ACC112 (cell line): Measurements from ENCODE around the gene RFWD3.
"Not testable (repeated sequence)": the region's sequence is repeated elsewhere in the genome, so short reads cannot be mapped to it uniquely, and the experiment has no call there.

Source experiments
- H2AFZ ChIP-seq: fragments of 200-600 bp; sonication (generic); one replicate; pipeline ENCODE4 v1.6.0; 2017; ENCODE audit warnings: antibody characterized with exemption, low read length; ENCODE audit not compliant: unreplicated experiment
- H3K27ac ChIP-seq: fragments of 200-600 bp; sonication (generic); 2 replicates; pipeline ENCODE4 v1.5.1; 2014; ENCODE audit warnings: low read depth, mild to moderate bottlenecking, antibody characterized with exemption, low read length, moderate library complexity
- H3K27me3 ChIP-seq: fragments of 200-600 bp; sonication (generic); 2 replicates; pipeline ENCODE4 v1.6.1; 2014; ENCODE audit warnings: mild to moderate bottlenecking, antibody characterized with exemption, low read length, moderate library complexity, mixed read lengths; ENCODE audit not compliant: insufficient read depth
- H3K36me3 ChIP-seq: fragments of 200-600 bp; sonication (generic); 2 replicates; pipeline ENCODE4 v1.6.1; 2016; ENCODE audit warnings: mild to moderate bottlenecking, antibody characterized with exemption, low read length, moderate library complexity, mixed read lengths; ENCODE audit not compliant: insufficient read depth
- H3K4me1 ChIP-seq: fragments of 200-600 bp; sonication (generic); one replicate; pipeline ENCODE4 v1.6.1; 2016; ENCODE audit warnings: low read length, mixed read lengths; ENCODE audit not compliant: insufficient read depth, unreplicated experiment, control insufficient read depth
- H3K4me3 ChIP-seq: fragments of 200-600 bp; sonication (generic); 2 replicates; pipeline ENCODE4 v1.5.1; 2014; ENCODE audit warnings: mild to moderate bottlenecking, low read depth, low read length
- H3K79me2 ChIP-seq: fragments of 200-600 bp; sonication (generic); one replicate; pipeline ENCODE4 v1.6.0; 2016; ENCODE audit warnings: low read length; ENCODE audit not compliant: control insufficient read depth, unreplicated experiment, insufficient read depth

Gene RFWD3

GRCh38 chr16:74698222-74698621 is 31.5 kb upstream of the RFWD3 start:
- Histone ChIP-seq H3K27me3 (no peaks in the 10 kb centered on the region), H2AFZ (no peak overlapping the region), H3K27ac (peak overlapping the region; percentile 34), H3K79me2 (peaks cover 47% of the 10 kb centered on the region), H3K4me1 (peaks cover 20% of the 10 kb centered on the region), H3K4me3 (peak overlapping the region; percentile 100), H3K36me3 (peaks cover 5% of the 10 kb centered on the region)

- Histone ChIP-seq H3K27me3 (no peaks in the 10 kb centered on the region), H3K79me2 (peaks cover 43% of the 10 kb centered on the region), H3K36me3 (peaks cover 26% of the 10 kb centered on the region), H3K4me3 (peak overlapping the region; percentile 67), H2AFZ (peak overlapping the region; percentile 27), H3K27ac (peak overlapping the region; percentile 53), H3K4me1 (peaks cover 12% of the 10 kb centered on the region)
These were observed 29.1 kb upstream of the RFWD3 start for GRCh38 chr16:74695450-74696422.

GRCh38 chr16:74691093-74691855 is 24.6 kb upstream of the RFWD3 start:
- Histone ChIP-seq H3K79me2 (peaks cover 5% of the 10 kb centered on the region), H3K27me3 (no peaks in the 10 kb centered on the region), H3K27ac (no peak overlapping the region), H3K4me3 (no peak overlapping the region), H3K4me1 (no peaks in the 10 kb centered on the region), H2AFZ (no peak overlapping the region), H3K36me3 (peaks cover 43% of the 10 kb centered on the region)

GRCh38 chr16:74682556-74682955 is 15.9 kb upstream of the RFWD3 start:
- no peaks in the 10 kb centered on the region for H3K27me3 ChIP-seq
- H3K4me1 ChIP-seq: no peaks in the 10 kb centered on the region
- no peak overlapping the region for H3K27ac ChIP-seq
- H2AFZ ChIP-seq: no peak overlapping the region
- H3K79me2 ChIP-seq: no peaks in the 10 kb centered on the region
- H3K4me3 ChIP-seq: no peak overlapping the region
- peaks cover 8% of the 10 kb centered on the region; the same call in 1 of the 2 replicates for H3K36me3 ChIP-seq

GRCh38 chr16:74680681-74681080 is 14.0 kb upstream of the RFWD3 start:
- Histone ChIP-seq H3K4me1 (no peaks in the 10 kb centered on the region), H3K36me3 (peaks cover 8% of the 10 kb centered on the region; the same call in 1 of the 2 replicates), H3K27ac (no peak overlapping the region), H3K79me2 (no peaks in the 10 kb centered on the region), H3K4me3 (no peak overlapping the region), H3K27me3 (no peaks in the 10 kb centered on the region), H2AFZ (no peak overlapping the region)

- Histone ChIP-seq H3K4me3 (no peak overlapping the region), H3K79me2 (no peaks in the 10 kb centered on the region), H3K27me3 (no peaks in the 10 kb centered on the region), H3K36me3 (peaks cover 8% of the 10 kb centered on the region; the same call in 1 of the 2 replicates), H3K27ac (no peak overlapping the region), H2AFZ (no peak overlapping the region), H3K4me1 (no peaks in the 10 kb centered on the region)
These were observed 13.3 kb upstream of the RFWD3 start for GRCh38 chr16:74679983-74680382.

- H3K79me2 ChIP-seq: no peaks in the 10 kb centered on the region
- no peaks in the 10 kb centered on the region for H3K4me1 ChIP-seq
- no peak overlapping the region for H2AFZ ChIP-seq
- no peak overlapping the region for H3K4me3 ChIP-seq
- H3K27me3 ChIP-seq: no peaks in the 10 kb centered on the region
- peaks cover 7% of the 10 kb centered on the region; the same call in 1 of the 2 replicates for H3K36me3 ChIP-seq
- H3K27ac ChIP-seq: no peak overlapping the region
These were observed 11.2 kb upstream of the RFWD3 start for GRCh38 chr16:74677868-74678267.

- peaks cover 7% of the 10 kb centered on the region; the same call in 1 of the 2 replicates for H3K36me3 ChIP-seq
These were observed 7.2 kb upstream of the RFWD3 start for GRCh38 chr16:74673876-74674275.

GRCh38 chr16:74668877-74669276 is 2.2 kb upstream of the RFWD3 start:
- not testable (repeated sequence) for H3K36me3 ChIP-seq, H3K27me3 ChIP-seq, H2AFZ ChIP-seq, H3K4me3 ChIP-seq, H3K27ac ChIP-seq, H3K4me1 ChIP-seq
- peaks cover 28% of the 10 kb centered on the region for H3K79me2 ChIP-seq

More at GRCh38 chr16:74673876-74674275, 7.2 kb upstream of the RFWD3 start:
- H3K27me3 ChIP-seq: no peaks in the 10 kb centered on the region
- no peaks in the 10 kb centered on the region for H3K79me2 ChIP-seq
- no peak overlapping the region for H3K4me3 ChIP-seq
- H3K4me1 ChIP-seq: no peaks in the 10 kb centered on the region
- no peak overlapping the region for H3K27ac ChIP-seq
- H2AFZ ChIP-seq: no peak overlapping the region

- H3K36me3 ChIP-seq: peaks cover 17% of the 10 kb centered on the region
- H3K79me2 ChIP-seq: peaks cover 44% of the 10 kb centered on the region
- H3K27ac ChIP-seq: peak overlapping the region; percentile 58
- H3K4me3 ChIP-seq: peak overlapping the region; percentile 91
- peaks cover 8% of the 10 kb centered on the region for H3K4me1 ChIP-seq
- peak overlapping the region; percentile 87 for H2AFZ ChIP-seq
- H3K27me3 ChIP-seq: no peaks in the 10 kb centered on the region
These were observed 601 bp upstream of the RFWD3 start for GRCh38 chr16:74667255-74667700.
